CD4-positive, alpha-beta T cell (primary cell): Measurements from ENCODE around the gene COL11A1. TPM values are rescaled to one million over a fixed set of nuclear protein-coding genes. Genes with fewer than 3 reads are reported as not detected.

ENCODE experiments used
- ATAC-seq: fragments of 200-7000 bp; cut with Tn5 transposase; one replicate; pipeline ENCODE4 v1.10.0; 2022; ENCODE audit warnings: mild to moderate bottlenecking; ENCODE audit not compliant: poor library complexity
- CTCF ChIA-PET: fragments of 350-600 bp; sonication (Branson Sonifier 250); formaldehyde crosslinking; loops from one replicate; lab custom pipeline; 2021; ENCODE audit warnings: antibody characterized with exemption, inconsistent platforms; lab: Charles Lee
- POLR2A ChIA-PET: fragments of 350-600 bp; sonication (Branson Sonifier 250); formaldehyde crosslinking; loops from one replicate; lab custom pipeline; 2021; ENCODE audit warnings: antibody characterized with exemption, inconsistent platforms; lab: Charles Lee
- DNase-seq, 14 experiments: peaks; one replicate each; pipeline ENCODE4 v3.0.0-alpha.2; 2013 to 2020; ENCODE audit warnings: mixed read lengths in 2 of 14
- H3K27ac ChIP-seq, 2 donors: one replicate each; pipeline versions ENCODE4 v1.5.1 to v1.7.0; 2013; ENCODE audit warnings: low read length in 2 of 2, low read depth in 1 of 2, mild to moderate bottlenecking in 1 of 2
- H3K27me3 ChIP-seq, 2 experiments: 1 replicate in 1 of 2; 2 replicates in 1 of 2; pipeline versions ENCODE4 v1.6.1 to v1.7.0; 2013; ENCODE audit warnings: low read length in 2 of 2, control low read depth in 1 of 2, mild to moderate bottlenecking in 1 of 2, moderate library complexity in 1 of 2; ENCODE audit not compliant: insufficient read depth in 2 of 2, control insufficient read depth in 1 of 2
- H3K36me3 ChIP-seq: one replicate; pipeline ENCODE4 v1.6.1; 2013; ENCODE audit warnings: low read length, control low read depth; ENCODE audit not compliant: insufficient read depth
- H3K4me1 ChIP-seq: one replicate; pipeline ENCODE4 v1.6.1; 2013; ENCODE audit warnings: low read length, control low read depth; ENCODE audit not compliant: insufficient read depth
- H3K4me3 ChIP-seq: one replicate; pipeline ENCODE4 v1.5.1; 2013; ENCODE audit warnings: mild to moderate bottlenecking, low read length, moderate library complexity
- H3K9me3 ChIP-seq, 2 experiments: 1 replicate in 1 of 2; 2 replicates in 1 of 2; pipeline versions ENCODE4 v1.6.1 to v1.7.0; 2013; ENCODE audit warnings: low read length in 2 of 2, mild to moderate bottlenecking in 2 of 2, control low read depth in 1 of 2, moderate library complexity in 1 of 2; ENCODE audit not compliant: control insufficient read depth in 1 of 2, insufficient read depth in 1 of 2
- H3K27ac Mint-ChIP-seq: one replicate; pipeline ENCODE4 v1.8.0; 2020; ENCODE audit warnings: mixed read lengths
- H3K27me3 Mint-ChIP-seq: one replicate; pipeline ENCODE4 v1.8.0; 2021; ENCODE audit warnings: mixed read lengths
- H3K36me3 Mint-ChIP-seq: one replicate; pipeline ENCODE4 v1.8.0; 2021; ENCODE audit warnings: low read depth, mixed read lengths
- H3K4me1 Mint-ChIP-seq: one replicate; pipeline ENCODE4 v1.8.0; 2021; ENCODE audit warnings: low read depth, mixed read lengths
- H3K4me3 Mint-ChIP-seq: one replicate; pipeline ENCODE4 v1.8.0; 2020; ENCODE audit warnings: mild to moderate bottlenecking, mixed read lengths
- H3K9me3 Mint-ChIP-seq: one replicate; pipeline ENCODE4 v1.8.0; 2020; ENCODE audit warnings: mixed read lengths
- CTCF ChIP-seq: fragments of 200-600 bp; IDR thresholded peaks from one replicate; pipeline ENCODE4 v1.8.0; 2022; ENCODE audit warnings: antibody characterized with exemption, mild to moderate bottlenecking
- intact Hi-C, 2 experiments: fragments of 100-400 bp; cut with DNase I in 1 of 2; cut with micrococcal nuclease in 1 of 2; formaldehyde crosslinking; loops; one replicate each; pipeline versions ENCODE4 v1.15.1 to v1.9.0; 2023 to 2025; cut with DNase I, micrococcal nuclease
- total RNA-seq, 174 experiments: library from RNA in 2 of 174; stranded (reverse) in 2 of 174; gene quantifications; one replicate each; pipeline ENCODE4 v1.2.3 and lab custom pipeline; 2021 to 2026

COL11A1 gene
- total RNA-seq, 2 experiments from 2014 or later: not detected

- H3K4me1 Mint-ChIP-seq: no peaks in the 10 kb centered on the region
- POLR2A ChIA-PET: no interaction called here
- H3K36me3 Mint-ChIP-seq: no peaks in the 10 kb centered on the region
- Histone ChIP-seq H3K4me1 (no peaks in the 10 kb centered on the region), H3K27me3 (no peaks in the 10 kb centered on the region), H3K36me3 (no peaks in the 10 kb centered on the region), H3K9me3 (peaks cover 3 to 5% of the 10 kb centered on the region in 2 experiments), H3K27ac (no peak overlapping the region), H3K4me3 (no peak overlapping the region)
- no peak for DNase-seq
- intact Hi-C loops: no loop called here
- H3K27me3 Mint-ChIP-seq: no peaks in the 10 kb centered on the region
- no peak overlapping the region for H3K4me3 Mint-ChIP-seq
- ATAC-seq: no peak
- no peak overlapping the region for H3K27ac Mint-ChIP-seq
- H3K9me3 Mint-ChIP-seq: peaks cover 12% of the 10 kb centered on the region
- TF ChIP-seq CTCF: no peak
- CTCF ChIA-PET: no interaction called here
Measured at GRCh38 chr1:102861247-102861646, 247.1 kb downstream of the COL11A1 start.

- Histone ChIP-seq H3K27ac (no peak overlapping the region), H3K36me3 (no peaks in the 10 kb centered on the region), H3K27me3 (no peaks in the 10 kb centered on the region), H3K4me1 (no peaks in the 10 kb centered on the region), H3K4me3 (no peak overlapping the region), H3K9me3 (peaks cover 3 to 5% of the 10 kb centered on the region in 2 experiments)
- DNase-seq: no peak
- no peak overlapping the region for H3K27ac Mint-ChIP-seq
- no peak for ATAC-seq
- no peaks in the 10 kb centered on the region for H3K36me3 Mint-ChIP-seq
- H3K4me1 Mint-ChIP-seq: no peaks in the 10 kb centered on the region
- H3K4me3 Mint-ChIP-seq: no peak overlapping the region
- H3K9me3 Mint-ChIP-seq: peaks cover 22% of the 10 kb centered on the region
- ChIA-PET POLR2A (no interaction called here), CTCF (no interaction called here)
- intact Hi-C loops: no loop called here
- no peak for TF ChIP-seq CTCF
- no peaks in the 10 kb centered on the region for H3K27me3 Mint-ChIP-seq
Measured at GRCh38 chr1:102858695-102859094, 249.6 kb downstream of the COL11A1 start.

- ChIA-PET CTCF (no interaction called here), POLR2A (no interaction called here)
- Histone ChIP-seq H3K4me1 (no peaks in the 10 kb centered on the region), H3K27ac (no peak overlapping the region), H3K9me3 (peaks cover 5 to 7% of the 10 kb centered on the region in 2 experiments), H3K27me3 (no peaks in the 10 kb centered on the region), H3K36me3 (no peaks in the 10 kb centered on the region), H3K4me3 (no peak overlapping the region)
- H3K9me3 Mint-ChIP-seq: peaks cover 21% of the 10 kb centered on the region
- no peak overlapping the region for H3K27ac Mint-ChIP-seq
- DNase-seq (no peak), ATAC-seq (no peak)
- H3K27me3 Mint-ChIP-seq: no peaks in the 10 kb centered on the region
- intact Hi-C loops: no loop called here
- TF ChIP-seq CTCF: no peak
- no peaks in the 10 kb centered on the region for H3K36me3 Mint-ChIP-seq
- no peak overlapping the region for H3K4me3 Mint-ChIP-seq
- H3K4me1 Mint-ChIP-seq: no peaks in the 10 kb centered on the region
Measured at GRCh38 chr1:102857251-102857650, 251.1 kb downstream of the COL11A1 start.
